GDM1 (cell line): ENCODE data around the gene EIF4G3.
"Not testable (repeated sequence)": the region's sequence is repeated elsewhere in the genome, so short reads cannot be mapped to it uniquely, and the experiment has no call there.

Experiments
- DNase-seq: peaks from one replicate; lab custom pipeline; 2025; lab: John Stamatoyannopoulos, UW

Gene EIF4G3

DNA sequence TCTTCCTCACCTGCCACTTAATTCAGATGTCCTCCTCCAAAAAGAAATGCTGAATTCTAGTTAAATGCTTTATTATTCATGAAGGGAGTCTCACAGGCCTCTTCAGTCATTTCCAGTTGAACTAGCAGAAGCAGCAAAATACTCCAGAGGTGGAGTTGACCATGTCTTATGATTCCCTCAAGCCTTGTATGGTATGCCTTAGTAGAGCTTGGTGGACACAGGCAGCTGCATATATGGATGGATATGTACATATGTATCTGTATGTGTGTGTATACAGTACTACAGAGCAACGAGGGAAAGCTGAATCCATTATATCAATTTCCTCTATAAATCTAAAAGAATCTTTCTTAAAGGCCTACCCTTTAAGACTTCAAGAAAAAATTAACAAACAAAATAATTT, 306.0 kb downstream of the EIF4G3 start:
- no peak for DNase-seq

DNA sequence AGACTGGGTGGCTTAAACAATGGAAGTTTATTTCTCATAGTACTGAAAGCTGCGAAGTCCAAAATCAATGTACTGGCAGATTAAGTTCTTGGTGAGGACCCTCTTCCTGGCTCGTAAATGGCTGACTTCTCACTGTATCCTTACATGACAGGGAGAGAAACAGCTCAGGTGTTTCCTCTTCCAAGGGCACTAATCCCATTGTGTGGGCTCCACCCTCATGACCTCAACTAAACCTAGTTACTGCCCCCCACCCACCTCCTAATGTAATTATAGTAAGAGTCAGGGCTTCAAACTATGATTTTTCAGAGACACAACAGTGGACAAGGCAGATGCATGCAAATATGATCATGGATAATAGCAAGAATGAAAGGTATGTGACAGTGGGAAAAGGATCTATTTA, 308.4 kb downstream of the EIF4G3 start:
- no peak for DNase-seq

DNA sequence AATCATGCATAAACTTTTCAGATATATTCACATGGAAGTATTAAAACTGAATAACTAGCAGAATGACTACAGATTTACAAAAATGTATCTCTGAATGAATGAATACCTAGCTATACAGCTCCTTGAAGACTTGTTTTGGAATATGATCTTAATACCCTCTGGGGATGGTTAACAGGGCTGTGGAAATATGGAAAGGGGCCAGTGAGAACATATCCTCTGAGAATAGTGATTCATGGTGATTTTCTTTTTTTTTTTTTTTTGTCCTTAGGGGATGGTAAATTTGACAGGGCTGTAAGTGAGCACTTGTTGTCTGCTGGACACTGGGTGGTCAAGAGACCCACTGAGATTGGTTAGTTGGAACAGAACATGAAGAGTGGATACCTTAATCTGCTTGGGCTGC, 308.9 kb downstream of the EIF4G3 start:
- DNase-seq, result no peak

DNA sequence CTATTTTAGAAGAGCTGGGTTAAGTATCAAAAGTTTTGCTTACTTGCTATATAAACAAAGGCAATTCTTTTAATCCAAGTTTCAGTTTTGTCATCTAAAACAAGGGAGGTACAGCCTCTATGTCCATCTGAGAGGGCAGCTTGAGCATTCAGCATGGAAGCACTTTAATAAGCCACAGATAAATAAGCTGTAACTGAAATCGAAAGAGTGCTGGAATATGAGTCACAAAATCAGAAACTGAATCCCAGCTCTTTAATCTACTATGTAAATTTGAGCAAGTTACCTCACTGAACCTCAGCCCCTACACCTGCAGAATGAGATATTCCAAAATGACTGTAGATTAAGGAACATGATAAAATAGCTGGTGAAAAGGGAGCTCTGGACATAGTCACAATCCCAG, 309.6 kb downstream of the EIF4G3 start:
- DNase-seq, result no peak

GRCh38 chr1:20865001-20865400, 311.7 kb downstream of the EIF4G3 start:
- DNase-seq, result no peak

GRCh38 chr1:20854529-20854928, 322.2 kb downstream of the EIF4G3 start:
- no peak for DNase-seq

GRCh38 chr1:20851791-20852190, 324.9 kb downstream of the EIF4G3 start:
- DNase-seq, result not testable (repeated sequence)

DNA sequence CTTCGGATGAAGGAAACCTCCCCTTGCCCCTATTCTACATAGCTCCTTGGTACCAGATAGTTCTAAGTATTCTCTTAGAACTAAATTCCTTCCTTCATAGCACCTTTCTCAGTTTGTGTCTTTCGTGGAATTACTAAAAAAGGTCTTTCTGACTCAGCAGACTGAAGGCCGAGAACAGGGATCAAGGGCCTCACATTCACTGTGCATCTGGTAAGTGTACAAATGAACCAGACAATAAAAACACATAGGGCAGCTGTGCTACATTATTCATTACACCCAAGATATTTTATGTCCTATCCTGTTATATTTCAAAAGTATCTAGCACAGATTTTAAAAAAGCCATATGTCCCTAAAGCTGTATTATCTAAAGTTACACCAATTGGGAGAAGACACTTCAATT, 326.7 kb downstream of the EIF4G3 start:
- DNase-seq, result no peak

DNA sequence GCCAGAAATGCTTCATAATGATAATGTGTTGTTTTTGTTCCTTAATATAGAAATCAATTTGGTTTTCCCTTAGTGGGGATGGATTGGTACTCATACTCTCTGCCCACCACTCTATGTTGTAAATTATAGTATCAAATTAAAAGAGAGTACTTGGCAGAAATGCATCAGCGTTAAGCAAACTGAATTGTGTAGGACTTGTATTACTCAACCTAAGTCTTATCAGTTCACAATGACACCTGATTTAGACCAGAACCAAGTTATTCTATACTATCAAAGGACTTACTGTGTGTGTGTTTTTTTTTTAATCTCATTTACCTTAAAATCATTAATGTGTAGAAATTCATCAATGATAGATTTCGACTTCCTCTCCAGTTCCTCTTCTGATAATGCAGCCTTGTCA, 327.6 kb downstream of the EIF4G3 start:
- no peak for DNase-seq

- DNase-seq, result no peak
Measured at GRCh38 chr1:20848162-20848561, 328.5 kb downstream of the EIF4G3 start.

DNA sequence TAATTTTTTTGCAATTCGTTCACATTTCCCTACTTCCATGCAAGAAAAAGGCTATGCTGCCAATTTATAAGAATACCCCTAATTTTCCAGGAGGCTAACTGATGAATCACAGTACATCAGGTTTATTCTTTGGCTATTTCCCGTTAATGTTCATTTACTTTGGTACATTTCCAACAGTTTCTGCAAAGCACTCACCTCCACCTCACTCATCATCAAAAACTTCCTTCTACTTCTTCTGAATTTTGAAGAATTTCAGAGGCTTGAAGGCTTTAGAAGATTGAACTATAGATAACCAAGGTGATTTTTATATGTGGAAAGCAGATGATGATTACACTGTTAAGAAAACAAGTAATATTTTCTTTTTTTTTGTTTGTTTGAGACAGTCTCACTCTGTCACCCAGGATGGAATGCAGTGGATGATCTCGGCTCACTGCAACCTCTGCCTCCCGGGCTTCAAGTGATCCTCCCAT, 329.1 kb downstream of the EIF4G3 start:
- no peak for DNase-seq

- no peak for DNase-seq
Measured at GRCh38 chr1:20846461-20847374, 330.0 kb downstream of the EIF4G3 start.

DNA sequence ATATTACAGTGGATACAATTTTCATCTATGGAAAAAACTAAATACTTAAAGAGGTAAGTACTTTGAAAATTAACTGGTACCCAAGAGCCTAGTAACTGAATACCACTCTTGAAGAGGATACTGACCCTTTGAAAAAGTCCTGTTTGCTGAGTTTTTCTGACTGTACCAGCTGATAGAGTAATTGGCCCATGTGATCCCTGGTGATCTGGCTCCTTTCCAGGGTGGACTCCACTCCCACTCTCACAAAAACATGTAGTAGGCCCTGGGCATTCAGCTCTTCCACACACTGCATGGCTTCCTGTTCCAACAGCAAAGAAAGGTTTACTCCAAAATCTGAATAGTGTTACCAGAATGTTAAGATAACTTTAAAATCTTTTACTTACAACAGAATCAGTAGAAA, 336.0 kb downstream of the EIF4G3 start:
- no peak for DNase-seq

- DNase-seq, result no peak
Measured at GRCh38 chr1:20837554-20838192, 339.0 kb downstream of the EIF4G3 start.

GRCh38 chr1:20836230-20836629, 340.5 kb downstream of the EIF4G3 start:
- no peak for DNase-seq

DNA sequence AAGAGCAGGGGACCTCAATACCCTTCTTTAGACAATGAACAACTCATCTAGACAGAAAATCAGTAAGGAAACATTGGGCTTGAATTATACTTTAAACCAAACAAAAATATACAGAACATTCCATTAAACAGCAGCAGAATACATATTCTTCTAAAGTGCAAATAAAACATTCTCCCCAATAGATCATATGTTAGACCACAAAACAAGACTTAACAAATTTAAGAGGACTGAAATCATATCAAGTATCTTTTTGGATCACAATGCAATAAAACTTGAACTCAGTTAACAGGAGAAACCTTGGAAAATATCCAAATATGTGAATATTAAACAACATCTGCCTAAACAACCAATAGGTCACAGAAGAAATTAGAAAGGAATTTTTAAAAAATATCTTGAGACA, 341.9 kb downstream of the EIF4G3 start:
- DNase-seq, result no peak

- DNase-seq, result no peak
Measured at GRCh38 chr1:20834192-20834591, 342.5 kb downstream of the EIF4G3 start.

DNA sequence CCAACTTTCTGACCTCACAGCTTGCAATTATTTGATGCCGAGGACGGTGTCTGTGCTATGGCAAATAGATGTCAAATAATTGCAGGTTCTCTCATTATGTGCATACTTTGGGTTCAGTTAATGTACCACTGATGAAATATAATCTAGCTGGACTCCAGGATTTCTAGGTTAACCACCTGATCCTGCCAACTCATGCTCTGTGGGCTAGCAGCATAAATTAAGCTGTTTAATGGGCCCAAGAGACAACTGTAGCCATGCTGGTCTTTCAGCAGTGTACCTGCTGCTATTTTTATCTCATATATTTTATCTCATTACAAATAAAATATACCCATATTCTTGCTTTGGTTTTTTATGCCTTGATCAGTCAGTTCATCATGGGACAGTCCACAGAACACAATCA, 346.3 kb downstream of the EIF4G3 start:
- no peak for DNase-seq

- no peak for DNase-seq
Measured at GRCh38 chr1:20829946-20830345, 346.8 kb downstream of the EIF4G3 start.

DNA sequence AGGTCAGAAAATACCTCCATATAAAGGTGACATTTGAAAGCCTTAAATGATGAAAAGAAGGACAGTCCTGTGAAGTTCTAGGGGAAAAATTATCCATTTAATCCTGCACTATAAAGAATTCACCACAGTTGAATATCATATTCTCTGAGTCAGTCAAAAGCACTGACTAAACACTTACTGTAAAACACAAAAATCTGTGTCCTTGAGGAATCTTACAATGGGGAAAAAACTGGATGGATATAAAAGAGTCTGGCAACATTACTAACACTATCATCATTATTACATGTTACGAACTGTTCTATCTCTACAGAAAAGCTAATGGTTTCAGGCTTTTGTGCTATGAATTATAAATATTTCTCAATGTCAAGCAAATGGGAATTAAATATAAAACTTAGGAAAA, 347.2 kb downstream of the EIF4G3 start:
- DNase-seq, result no peak

GRCh38 chr1:20823845-20824244, 352.9 kb downstream of the EIF4G3 start:
- DNase-seq, result no peak

- DNase-seq, result no peak
Measured at GRCh38 chr1:20821466-20821865, 355.2 kb downstream of the EIF4G3 start.

GRCh38 chr1:20819818-20820217, 356.9 kb downstream of the EIF4G3 start:
- DNase-seq, result no peak

GRCh38 chr1:20814534-20814871, 362.2 kb downstream of the EIF4G3 start:
- no peak for DNase-seq
